Spleen (tissue), 7 donors: ENCODE results near the gene HRH1.

Experiments used
- POLR2A ChIP-seq, 3 donors: fragments of 450-650 bp; IDR thresholded peaks; one replicate each; pipeline ENCODE4 v1.5.1; 2017; ENCODE audit warnings: antibody characterized with exemption in 3 of 3, mild to moderate bottlenecking in 1 of 3
- POLR2AphosphoS5 ChIP-seq, 3 donors: sonication (generic); formaldehyde crosslinking; IDR thresholded peaks; one replicate each; pipeline ENCODE4 v1.5.1; 2017; ENCODE audit warnings: antibody characterized with exemption in 3 of 3
- TF ChIP-seq, protein P1 (sequence below), 11 experiments: fragments of 200-600 bp in 7 of 11; fragments of 450-650 bp in 4 of 11; sonication (generic) in 4 of 11; IDR thresholded peaks in 8 of 11; conservative IDR thresholded peaks in 3 of 11; 1 replicate in 7 of 11; 2 replicates in 4 of 11; pipeline versions ENCODE4 v1.4.0 to v1.8.0; 2016 to 2021; ENCODE audit warnings: antibody characterized with exemption in 11 of 11, inconsistent platforms in 4 of 11, mild to moderate bottlenecking in 1 of 11
- donor health status: DM: no; HTN: no; CAD: no; lungs with moderate emphysema.
- donor health status: DM: no; HTN: no; CAD: no.
- donor health status: DM: no; HTN: no; CAD: no.

DNA sequence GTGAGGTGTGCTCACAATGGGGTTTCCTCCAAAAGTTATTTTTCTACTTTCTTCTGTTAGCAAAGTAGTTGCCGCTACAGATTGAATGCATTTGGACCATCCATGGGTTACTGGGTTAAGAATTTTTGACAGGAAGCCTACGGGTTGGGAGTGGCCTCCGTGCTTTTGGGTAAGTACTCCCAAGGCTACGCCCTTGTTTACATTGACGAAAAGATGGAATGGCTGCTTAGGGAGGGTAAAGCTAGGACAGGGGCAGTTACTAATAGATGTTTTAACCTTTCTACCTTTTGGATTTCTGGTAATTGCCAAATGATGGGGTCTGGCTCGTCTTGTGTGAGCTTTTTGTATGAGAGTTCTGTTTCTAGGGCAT lies 97.5 kb downstream of the HRH1 start:
- TF ChIP-seq, protein P1, sequence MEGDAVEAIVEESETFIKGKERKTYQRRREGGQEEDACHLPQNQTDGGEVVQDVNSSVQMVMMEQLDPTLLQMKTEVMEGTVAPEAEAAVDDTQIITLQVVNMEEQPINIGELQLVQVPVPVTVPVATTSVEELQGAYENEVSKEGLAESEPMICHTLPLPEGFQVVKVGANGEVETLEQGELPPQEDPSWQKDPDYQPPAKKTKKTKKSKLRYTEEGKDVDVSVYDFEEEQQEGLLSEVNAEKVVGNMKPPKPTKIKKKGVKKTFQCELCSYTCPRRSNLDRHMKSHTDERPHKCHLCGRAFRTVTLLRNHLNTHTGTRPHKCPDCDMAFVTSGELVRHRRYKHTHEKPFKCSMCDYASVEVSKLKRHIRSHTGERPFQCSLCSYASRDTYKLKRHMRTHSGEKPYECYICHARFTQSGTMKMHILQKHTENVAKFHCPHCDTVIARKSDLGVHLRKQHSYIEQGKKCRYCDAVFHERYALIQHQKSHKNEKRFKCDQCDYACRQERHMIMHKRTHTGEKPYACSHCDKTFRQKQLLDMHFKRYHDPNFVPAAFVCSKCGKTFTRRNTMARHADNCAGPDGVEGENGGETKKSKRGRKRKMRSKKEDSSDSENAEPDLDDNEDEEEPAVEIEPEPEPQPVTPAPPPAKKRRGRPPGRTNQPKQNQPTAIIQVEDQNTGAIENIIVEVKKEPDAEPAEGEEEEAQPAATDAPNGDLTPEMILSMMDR (IDR thresholded peaks at IDR 0.05 in 8 of 11, conservative IDR thresholded peaks at IDR 0.05 in 3 of 11) = no peak
- TF ChIP-seq POLR2AphosphoS5 (IDR thresholded peaks at IDR 0.05) (no peak), POLR2A (IDR thresholded peaks at IDR 0.05) (no peak)
